ENCODE results near the gene YTHDF2.

GRCh38 chr1:28756846-28757245 lies 20.1 kb downstream of the YTHDF2 start:
- TF ChIP-seq, protein P1, sequence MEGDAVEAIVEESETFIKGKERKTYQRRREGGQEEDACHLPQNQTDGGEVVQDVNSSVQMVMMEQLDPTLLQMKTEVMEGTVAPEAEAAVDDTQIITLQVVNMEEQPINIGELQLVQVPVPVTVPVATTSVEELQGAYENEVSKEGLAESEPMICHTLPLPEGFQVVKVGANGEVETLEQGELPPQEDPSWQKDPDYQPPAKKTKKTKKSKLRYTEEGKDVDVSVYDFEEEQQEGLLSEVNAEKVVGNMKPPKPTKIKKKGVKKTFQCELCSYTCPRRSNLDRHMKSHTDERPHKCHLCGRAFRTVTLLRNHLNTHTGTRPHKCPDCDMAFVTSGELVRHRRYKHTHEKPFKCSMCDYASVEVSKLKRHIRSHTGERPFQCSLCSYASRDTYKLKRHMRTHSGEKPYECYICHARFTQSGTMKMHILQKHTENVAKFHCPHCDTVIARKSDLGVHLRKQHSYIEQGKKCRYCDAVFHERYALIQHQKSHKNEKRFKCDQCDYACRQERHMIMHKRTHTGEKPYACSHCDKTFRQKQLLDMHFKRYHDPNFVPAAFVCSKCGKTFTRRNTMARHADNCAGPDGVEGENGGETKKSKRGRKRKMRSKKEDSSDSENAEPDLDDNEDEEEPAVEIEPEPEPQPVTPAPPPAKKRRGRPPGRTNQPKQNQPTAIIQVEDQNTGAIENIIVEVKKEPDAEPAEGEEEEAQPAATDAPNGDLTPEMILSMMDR (IDR thresholded peaks at IDR 0.05), result no peak
- no peak for TF ChIP-seq POLR2A (IDR thresholded peaks at IDR 0.05)

Measured in testis (tissue), 2 donors.